NCI-H1694 treated with DMSO at 0.1 percent for 48 hours (cell line): ENCODE results near the gene IL10RB.

ENCODE experiments used
- DNase-seq: peaks from one replicate; lab custom pipeline; 2025; lab: John Stamatoyannopoulos, UW

IL10RB gene

GRCh38 chr21:33267250-33267649 is 1.1 kb downstream of the IL10RB start:
- no peak for DNase-seq

- no peak for DNase-seq
Observed at GRCh38 chr21:33268393-33268736, 2.2 kb downstream of the IL10RB start.

GRCh38 chr21:33268737-33269441 is 2.7 kb downstream of the IL10RB start:
- DNase-seq: no peak

GRCh38 chr21:33270986-33271385 is 4.8 kb downstream of the IL10RB start:
- no peak for DNase-seq

GRCh38 chr21:33273044-33273443 is 6.9 kb downstream of the IL10RB start:
- DNase-seq: no peak

GRCh38 chr21:33278721-33279120 is 12.6 kb downstream of the IL10RB start:
- DNase-seq: no peak

GRCh38 chr21:33279330-33279820 is 13.2 kb downstream of the IL10RB start:
- no peak for DNase-seq

- no peak for DNase-seq
Observed at GRCh38 chr21:33281096-33281652, 15.0 kb downstream of the IL10RB start.

GRCh38 chr21:33283203-33283602 is 17.0 kb downstream of the IL10RB start:
- DNase-seq: no peak

- no peak for DNase-seq
Observed at GRCh38 chr21:33286076-33286475, 19.9 kb downstream of the IL10RB start.

- DNase-seq: no peak
Observed at GRCh38 chr21:33286600-33287456, 20.7 kb downstream of the IL10RB start.

GRCh38 chr21:33289199-33289819 is 23.1 kb downstream of the IL10RB start:
- no peak for DNase-seq

- DNase-seq: no peak
Observed at GRCh38 chr21:33290441-33290840, 24.3 kb downstream of the IL10RB start.

- no peak for DNase-seq
Observed at GRCh38 chr21:33291686-33292085, 25.5 kb downstream of the IL10RB start.

GRCh38 chr21:33292724-33293123 is 26.6 kb downstream of the IL10RB start:
- DNase-seq: no peak

- no peak for DNase-seq
Observed at GRCh38 chr21:33293136-33293535, 27.0 kb downstream of the IL10RB start.

GRCh38 chr21:33293811-33294216 is 27.6 kb downstream of the IL10RB start:
- no peak for DNase-seq

- no peak for DNase-seq
Observed at GRCh38 chr21:33296156-33296555, 30.0 kb downstream of the IL10RB start.

- no peak for DNase-seq
Observed at GRCh38 chr21:33299181-33299752, 33.1 kb downstream of the IL10RB start.

GRCh38 chr21:33300701-33301631 is 34.8 kb downstream of the IL10RB start:
- DNase-seq: no peak

- no peak for DNase-seq
Observed at GRCh38 chr21:33301632-33302002, 35.5 kb downstream of the IL10RB start.
